Activated naive CD4-positive, alpha-beta T cell treated with anti-CD3 and anti-CD28 coated beads, Interleukin-2, amount 10 ng/mL, durations not matched to agents 7 days and 5 days (primary cell): ENCODE measurements around the gene MEGF10.

Experiments used
- CTCF ChIA-PET: fragments of 350-600 bp; sonication (Branson Sonifier 250); formaldehyde crosslinking; loops from one replicate; lab custom pipeline; 2021; ENCODE audit warnings: antibody characterized with exemption; lab: Charles Lee
- DNase-seq: peaks from one replicate; pipeline ENCODE4 v3.0.0-alpha.2; 2020
- H3K27ac Mint-ChIP-seq: one replicate; pipeline ENCODE4 v1.8.0; 2021; ENCODE audit warnings: mild to moderate bottlenecking, moderate library complexity, mixed read lengths
- H3K27me3 Mint-ChIP-seq: one replicate; pipeline ENCODE4 v1.8.0; 2021; ENCODE audit warnings: mild to moderate bottlenecking, mixed read lengths
- H3K36me3 Mint-ChIP-seq: one replicate; pipeline ENCODE4 v1.8.0; 2021; ENCODE audit warnings: mixed read lengths
- H3K4me1 Mint-ChIP-seq: one replicate; pipeline ENCODE4 v1.8.0; 2021; ENCODE audit warnings: mixed read lengths
- H3K4me3 Mint-ChIP-seq: one replicate; pipeline ENCODE4 v1.8.0; 2021; ENCODE audit warnings: mild to moderate bottlenecking, moderate library complexity, mixed read lengths
- H3K9me3 Mint-ChIP-seq: one replicate; pipeline ENCODE4 v1.8.0; 2021; ENCODE audit warnings: mixed read lengths

Gene MEGF10

GRCh38 chr5:127447827-127448226 is 157.2 kb downstream of the MEGF10 start:
- Mint-ChIP-seq H3K9me3 (no peaks in the 10 kb centered on the region), H3K4me1 (no peaks in the 10 kb centered on the region), H3K27me3 (peaks cover 13% of the 10 kb centered on the region), H3K36me3 (no peaks in the 10 kb centered on the region), H3K27ac (no peak overlapping the region), H3K4me3 (no peak overlapping the region)
- no peak for DNase-seq
- CTCF ChIA-PET = no interaction called here

DNA sequence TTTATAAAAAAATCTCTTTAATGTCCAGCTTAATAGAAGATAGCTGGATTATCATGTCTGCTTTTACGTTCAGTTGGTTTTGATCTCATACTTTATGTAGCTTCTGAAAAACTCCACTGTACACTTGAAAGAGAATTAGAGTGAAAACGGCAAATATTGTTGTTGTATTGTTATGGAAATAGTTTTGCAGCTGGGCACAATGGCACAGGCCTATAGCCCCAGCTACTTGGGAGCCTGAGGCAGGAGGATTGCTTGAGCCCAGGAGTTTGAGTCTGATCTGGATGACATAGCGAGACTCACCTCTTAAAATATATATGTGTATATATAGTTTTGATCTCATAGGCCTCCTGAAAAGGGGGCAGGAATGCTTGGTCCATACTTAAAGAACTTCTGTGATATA is 159.4 kb downstream of the MEGF10 start:
- H3K27me3 Mint-ChIP-seq = peaks cover 9% of the 10 kb centered on the region

GRCh38 chr5:127451096-127451495 is 160.5 kb downstream of the MEGF10 start:
- no peaks in the 10 kb centered on the region for H3K4me1 Mint-ChIP-seq
- no peak for DNase-seq
- no peaks in the 10 kb centered on the region for H3K36me3 Mint-ChIP-seq
- no peaks in the 10 kb centered on the region for H3K9me3 Mint-ChIP-seq
- CTCF ChIA-PET = interaction anchor here (1.4 kb wide), 1 partner anchor 8 kb away, joined by 3 read pairs; no protein-coding TSS in a partner anchor
- no peak overlapping the region for H3K27ac Mint-ChIP-seq
- no peak overlapping the region for H3K4me3 Mint-ChIP-seq
- peaks cover 4% of the 10 kb centered on the region for H3K27me3 Mint-ChIP-seq

More for the DNA sequence above, 159.4 kb downstream of the MEGF10 start:
- Mint-ChIP-seq H3K4me1 (no peaks in the 10 kb centered on the region), H3K4me3 (no peak overlapping the region), H3K27ac (no peak overlapping the region), H3K36me3 (no peaks in the 10 kb centered on the region), H3K9me3 (no peaks in the 10 kb centered on the region)
- DNase-seq = no peak
- CTCF ChIA-PET = no interaction called here

DNA sequence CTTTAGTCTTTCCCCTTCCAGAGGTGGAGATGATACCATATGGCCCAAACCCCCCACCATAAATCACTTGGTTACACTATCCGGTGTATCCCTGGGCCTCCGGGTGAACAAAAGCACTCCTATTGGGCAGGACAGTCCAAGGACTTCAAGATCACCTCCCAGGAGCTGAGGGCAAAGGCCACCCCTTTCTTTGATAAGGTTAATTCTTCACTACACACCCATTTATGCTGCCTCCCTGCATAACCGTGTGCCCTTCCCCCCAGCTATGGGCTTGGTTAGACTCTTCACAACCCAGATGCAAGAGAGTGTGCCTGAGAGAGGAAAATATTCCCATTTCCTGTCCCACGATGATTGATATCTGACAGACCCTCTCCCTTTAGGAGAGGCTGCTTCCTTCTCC is 162.0 kb downstream of the MEGF10 start:
- Mint-ChIP-seq H3K36me3 (no peaks in the 10 kb centered on the region), H3K4me1 (no peaks in the 10 kb centered on the region), H3K27ac (no peak overlapping the region), H3K9me3 (no peaks in the 10 kb centered on the region), H3K4me3 (no peak overlapping the region), H3K27me3 (peaks cover 9% of the 10 kb centered on the region)
- DNase-seq = no peak
- CTCF ChIA-PET = no interaction called here

- H3K36me3 Mint-ChIP-seq = no peaks in the 10 kb centered on the region
- H3K4me1 Mint-ChIP-seq = no peaks in the 10 kb centered on the region
- H3K4me3 Mint-ChIP-seq = no peak overlapping the region
- no peaks in the 10 kb centered on the region for H3K27me3 Mint-ChIP-seq
- H3K9me3 Mint-ChIP-seq = no peaks in the 10 kb centered on the region
- DNase-seq = no peak
- CTCF ChIA-PET = no interaction called here
- no peak overlapping the region for H3K27ac Mint-ChIP-seq
These were observed 180.6 kb downstream of the MEGF10 start for GRCh38 chr5:127471211-127471610.

- H3K27me3 Mint-ChIP-seq = no peaks in the 10 kb centered on the region
- no peak overlapping the region for H3K27ac Mint-ChIP-seq
- CTCF ChIA-PET = no interaction called here
- H3K36me3 Mint-ChIP-seq = no peaks in the 10 kb centered on the region
- H3K9me3 Mint-ChIP-seq = no peaks in the 10 kb centered on the region
- DNase-seq = no peak
- H3K4me3 Mint-ChIP-seq = no peak overlapping the region
- no peaks in the 10 kb centered on the region for H3K4me1 Mint-ChIP-seq
These were observed 182.1 kb downstream of the MEGF10 start for GRCh38 chr5:127472700-127473099.

GRCh38 chr5:127486471-127486870 is 195.9 kb downstream of the MEGF10 start:
- Mint-ChIP-seq H3K36me3 (no peaks in the 10 kb centered on the region), H3K27ac (no peak overlapping the region), H3K4me1 (no peaks in the 10 kb centered on the region)

DNA sequence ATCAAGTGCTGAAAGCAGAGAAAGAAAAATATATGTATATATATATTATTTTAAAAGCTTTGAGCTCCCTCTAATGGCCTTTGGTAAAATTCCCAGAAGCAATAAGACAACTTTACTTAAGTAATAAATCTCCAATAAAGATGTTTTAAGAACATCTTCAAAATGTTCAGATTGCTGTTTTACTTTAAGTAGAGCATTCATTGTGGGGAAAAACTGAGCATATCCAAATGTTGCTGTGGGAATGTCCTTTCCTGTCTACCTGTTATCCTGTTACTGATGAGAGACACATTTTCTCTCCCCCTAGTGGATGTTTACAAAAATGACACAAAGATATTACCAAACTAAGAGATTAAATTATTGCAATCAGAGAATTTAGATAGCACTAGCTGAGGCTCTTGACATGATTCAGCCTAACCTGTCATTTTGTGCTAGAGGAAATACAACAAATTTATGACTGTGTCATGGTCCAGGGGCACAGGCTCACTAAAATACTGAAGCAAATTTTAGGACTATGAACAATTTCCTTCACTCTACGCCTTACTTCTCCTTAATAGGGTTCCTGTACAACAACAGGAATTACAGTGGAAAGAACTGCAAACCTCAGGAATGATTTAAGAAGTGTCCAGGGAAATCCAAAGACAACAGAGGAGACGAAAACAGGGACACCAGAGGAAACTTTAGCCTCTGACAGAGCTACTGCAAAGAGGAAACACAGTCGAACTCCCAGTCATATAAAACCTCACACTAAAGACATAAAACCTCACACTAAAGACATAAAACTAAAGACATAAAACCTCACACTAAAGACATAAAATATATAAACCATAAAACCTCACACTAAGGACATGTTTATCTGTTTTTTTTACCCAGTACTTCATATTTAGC is 202.5 kb downstream of the MEGF10 start:
- no peak overlapping the region for H3K27ac Mint-ChIP-seq
- H3K36me3 Mint-ChIP-seq = no peaks in the 10 kb centered on the region
- DNase-seq = no peak
- H3K4me3 Mint-ChIP-seq = no peak overlapping the region
- peaks cover 16% of the 10 kb centered on the region for H3K27me3 Mint-ChIP-seq
- no peaks in the 10 kb centered on the region for H3K9me3 Mint-ChIP-seq
- no peaks in the 10 kb centered on the region for H3K4me1 Mint-ChIP-seq
- CTCF ChIA-PET = interaction anchor here (0.8 to 2.1 kb wide), 12 partner anchors 11 to 952 kb away, joined by 3 to 13 read pairs (median 4); no protein-coding TSS in a partner anchor

More at GRCh38 chr5:127486471-127486870, 195.9 kb downstream of the MEGF10 start:
- Mint-ChIP-seq H3K9me3 (no peaks in the 10 kb centered on the region), H3K4me3 (no peak overlapping the region), H3K27me3 (peaks cover 10% of the 10 kb centered on the region)
- CTCF ChIA-PET = no interaction called here
- no peak for DNase-seq

DNA sequence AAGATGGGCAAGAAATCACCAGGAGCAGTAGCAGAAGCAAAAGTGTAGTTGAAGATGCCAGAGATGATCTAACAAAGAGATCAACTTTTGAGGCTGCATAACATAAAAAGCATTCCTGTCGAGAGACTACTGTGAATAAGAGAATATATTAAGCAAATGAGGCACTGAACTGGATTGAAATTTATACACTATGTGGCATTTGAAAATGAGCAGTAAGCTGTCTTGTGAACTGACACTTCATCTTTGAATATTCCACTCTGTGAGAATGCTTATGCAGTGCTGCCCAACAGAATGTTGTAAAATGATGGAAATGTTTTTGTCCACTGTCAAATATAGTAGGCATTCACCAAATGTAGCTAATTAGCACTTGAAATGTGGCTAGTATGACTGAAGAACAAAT is 208.0 kb downstream of the MEGF10 start:
- DNase-seq = no peak
- no peaks in the 10 kb centered on the region for H3K4me1 Mint-ChIP-seq
- CTCF ChIA-PET = no interaction called here
- no peaks in the 10 kb centered on the region for H3K36me3 Mint-ChIP-seq
- no peaks in the 10 kb centered on the region for H3K9me3 Mint-ChIP-seq
- H3K27me3 Mint-ChIP-seq = peaks cover 8% of the 10 kb centered on the region
- H3K27ac Mint-ChIP-seq = no peak overlapping the region
- no peak overlapping the region for H3K4me3 Mint-ChIP-seq

DNA sequence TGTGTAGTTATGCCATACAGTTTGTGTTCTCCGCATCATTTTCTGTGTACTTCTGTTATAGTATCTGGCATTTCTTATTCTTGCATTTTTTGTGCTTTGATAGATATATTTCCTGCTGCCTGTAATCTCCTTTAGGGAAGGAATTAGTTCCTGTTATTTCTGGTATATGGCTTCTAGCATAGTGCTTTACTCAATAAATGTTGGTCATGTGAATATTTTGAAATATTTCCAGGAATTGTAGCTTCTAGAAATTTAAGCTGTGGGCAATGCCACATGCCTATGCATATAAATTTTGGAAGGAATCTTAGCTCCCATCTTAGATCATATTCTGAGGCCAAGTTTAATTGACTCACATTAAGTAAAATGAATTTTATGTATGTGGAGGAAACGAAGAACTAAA is 215.3 kb downstream of the MEGF10 start:
- Mint-ChIP-seq H3K27ac (no peak overlapping the region), H3K9me3 (no peaks in the 10 kb centered on the region), H3K4me1 (no peaks in the 10 kb centered on the region), H3K4me3 (no peak overlapping the region), H3K36me3 (no peaks in the 10 kb centered on the region), H3K27me3 (peaks cover 4% of the 10 kb centered on the region)
- CTCF ChIA-PET = interaction anchor here (2.3 kb wide), 1 partner anchor 13 kb away, joined by 10 read pairs; no protein-coding TSS in a partner anchor
- DNase-seq = no peak

- no peak for DNase-seq
- H3K36me3 Mint-ChIP-seq = no peaks in the 10 kb centered on the region
- no peaks in the 10 kb centered on the region for H3K9me3 Mint-ChIP-seq
- H3K4me3 Mint-ChIP-seq = no peak overlapping the region
- CTCF ChIA-PET = interaction anchor here (2.3 kb wide), 1 partner anchor 14 kb away, joined by 10 read pairs; no protein-coding TSS in a partner anchor
- H3K27ac Mint-ChIP-seq = no peak overlapping the region
- H3K27me3 Mint-ChIP-seq = peaks cover 7% of the 10 kb centered on the region
- H3K4me1 Mint-ChIP-seq = no peaks in the 10 kb centered on the region
These were observed 216.0 kb downstream of the MEGF10 start for GRCh38 chr5:127506616-127507015.

DNA sequence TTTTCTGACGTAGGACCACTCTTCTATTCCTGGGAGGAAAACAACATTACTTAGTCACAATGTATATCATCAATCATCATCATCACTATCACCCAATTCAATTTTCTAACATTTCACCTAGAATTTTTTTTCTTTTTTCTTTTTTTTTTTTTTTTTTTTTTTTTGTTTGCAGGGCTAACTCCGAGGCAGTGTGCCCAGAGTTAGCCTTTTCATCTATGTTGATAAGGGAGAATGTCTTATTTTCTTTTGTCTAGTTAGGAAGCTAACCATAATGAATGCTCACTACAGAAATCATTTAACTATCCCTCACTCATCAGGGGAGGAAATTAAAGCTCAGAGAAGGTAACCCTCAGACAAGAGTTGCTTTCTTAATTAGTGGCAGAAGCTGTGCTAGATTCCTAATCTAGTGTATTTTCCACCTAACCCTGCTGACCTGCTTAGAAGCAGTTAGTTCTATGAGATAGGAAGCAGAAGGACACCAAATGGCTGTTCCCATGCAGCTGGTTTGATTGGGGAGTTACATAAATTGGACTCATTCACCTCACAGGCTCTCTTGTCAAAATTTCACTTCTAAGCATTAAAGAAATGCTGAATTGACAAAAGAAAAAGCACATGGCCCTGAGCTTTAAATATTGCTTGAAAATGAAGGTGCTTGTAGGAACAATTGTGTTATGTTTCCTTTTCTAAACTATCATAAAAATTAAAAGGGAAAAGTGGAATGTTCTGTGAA is 218.2 kb downstream of the MEGF10 start:
- Mint-ChIP-seq H3K4me3 (no peak overlapping the region), H3K4me1 (no peaks in the 10 kb centered on the region), H3K27me3 (peaks cover 18% of the 10 kb centered on the region), H3K9me3 (no peaks in the 10 kb centered on the region), H3K36me3 (no peaks in the 10 kb centered on the region), H3K27ac (no peak overlapping the region)
- no peak for DNase-seq
- CTCF ChIA-PET = no interaction called here
